H1 (cell line): ENCODE results near the gene SPTBN4. TPM values are rescaled to one million over a fixed set of nuclear protein-coding genes. Genes with fewer than 3 reads are reported as not detected.

ENCODE experiments used
- CTCF ChIA-PET: fragments of 300-600 bp; sonication (Branson Sonifier 250); formaldehyde crosslinking; loops from one replicate; lab custom pipeline; 2021; ENCODE audit not compliant: partially characterized antibody; lab: Charles Lee
- POLR2A ChIA-PET: fragments of 300-600 bp; sonication (Branson Sonifier 250); formaldehyde crosslinking; loops from one replicate; lab custom pipeline; 2021; ENCODE audit warnings: inconsistent platforms; ENCODE audit not compliant: partially characterized antibody; lab: Charles Lee
- DNase-seq, 2 experiments: peaks; one replicate each; pipeline versions ENCODE4 v3.0.0 to v3.0.0-alpha.2; 2010 to 2022; ENCODE audit warnings: low spot score in 2 of 2, low read depth in 1 of 2, mixed read lengths in 1 of 2
- FAIRE-seq: peaks from 2 replicates; lab custom pipeline; 2011; peaks lifted over from hg19 to GRCh38; lab: Jason Lieb, UNC
- H2AFZ ChIP-seq: 2 replicates; pipeline ENCODE4 v1.8.1; 2012; ENCODE audit warnings: low read length, inconsistent platforms
- H2AK5ac ChIP-seq: 2 replicates; pipeline ENCODE4 v1.6.1; 2013; ENCODE audit warnings: low read depth, low read length
- H2BK120ac ChIP-seq: replicated peaks from 2 replicates; pipeline ENCODE3; 2013; ENCODE audit warnings: low read depth, low read length, inconsistent platforms
- H2BK12ac ChIP-seq: 2 replicates; pipeline ENCODE4 v1.6.1; 2013; ENCODE audit warnings: low read depth, low read length
- H2BK15ac ChIP-seq: 2 replicates; pipeline ENCODE4 v1.6.1; 2013; ENCODE audit warnings: low read length
- H2BK20ac ChIP-seq: 2 replicates; pipeline ENCODE4 v1.6.1; 2013; ENCODE audit warnings: low read length
- H2BK5ac ChIP-seq: 2 replicates; pipeline ENCODE4 v1.6.1; 2013; ENCODE audit warnings: low read depth, low read length
- H3K14ac ChIP-seq: 2 replicates; pipeline ENCODE4 v1.6.1; 2013; ENCODE audit warnings: inconsistent platforms; ENCODE audit not compliant: insufficient read length
- H3K18ac ChIP-seq: 2 replicates; pipeline ENCODE4 v1.6.1; 2013; ENCODE audit warnings: low read length; ENCODE audit errors: extremely low read depth
- H3K23ac ChIP-seq: 2 replicates; pipeline ENCODE4 v1.6.1; 2013; ENCODE audit warnings: inconsistent platforms; ENCODE audit not compliant: insufficient read length
- H3K23me2 ChIP-seq: 2 replicates; pipeline ENCODE4 v1.6.1; 2013; ENCODE audit warnings: low read depth, low read length
- H3K27ac ChIP-seq: 2 replicates; pipeline ENCODE4 v1.6.1; 2011; ENCODE audit warnings: low read depth, low read length, inconsistent platforms
- H3K27me3 ChIP-seq, 4 experiments: replicated peaks in 1 of 4; 1 replicate in 1 of 4; 2 replicates in 3 of 4; pipeline versions ENCODE4 v1.6.1 to v1.8.1; 2011 to 2013; ENCODE audit warnings: low read length in 3 of 4, mild to moderate bottlenecking in 3 of 4, inconsistent platforms in 2 of 4, mixed read lengths in 2 of 4, moderate library complexity in 1 of 4; ENCODE audit not compliant: control insufficient read depth in 3 of 4, insufficient read depth in 3 of 4; ENCODE audit errors: extremely low read depth in 1 of 4
- H3K36me3 ChIP-seq, 4 experiments: 2 replicates each; pipeline versions ENCODE4 v1.6.1 to v1.8.1; 2011 to 2013; ENCODE audit warnings: mild to moderate bottlenecking in 4 of 4, low read length in 3 of 4, moderate library complexity in 2 of 4, control low read depth in 1 of 4, inconsistent platforms in 1 of 4; ENCODE audit not compliant: insufficient read depth in 4 of 4, control insufficient read depth in 2 of 4
- H3K4ac ChIP-seq: replicated peaks from 2 replicates; pipeline ENCODE3; 2013; ENCODE audit warnings: low read length, low read depth, mixed read lengths, inconsistent platforms; ENCODE audit not compliant: insufficient read length
- H3K4me1 ChIP-seq, 4 experiments: replicated peaks in 1 of 4; 1 replicate in 1 of 4; 2 replicates in 3 of 4; pipeline versions ENCODE4 v1.6.1 to v1.8.1; 2011 to 2013; ENCODE audit warnings: low read length in 3 of 4, inconsistent platforms in 2 of 4, mixed read lengths in 1 of 4; ENCODE audit not compliant: insufficient read depth in 4 of 4, control insufficient read depth in 3 of 4
- H3K4me2 ChIP-seq, 2 experiments: 2 replicates each; pipeline versions ENCODE4 v1.6.1 to v1.8.1; 2011 to 2013; ENCODE audit warnings: low read depth in 2 of 2, low read length in 2 of 2, control low read depth in 1 of 2, inconsistent platforms in 1 of 2, mild to moderate bottlenecking in 1 of 2; ENCODE audit not compliant: insufficient read depth in 1 of 2
- H3K4me3 ChIP-seq, 4 experiments: fragments of 200-600, 300-600 bp in 1 of 4; sonication (generic), shearing (Covaris generic), sonication (Bioruptor Twin) in 1 of 4; 2 replicates each; pipeline versions ENCODE4 v1.5.1 to v1.8.1; 2011 to 2016; ENCODE audit warnings: low read length in 4 of 4, low read depth in 3 of 4, control low read depth in 2 of 4, inconsistent platforms in 2 of 4, mild to moderate bottlenecking in 2 of 4, mixed read lengths in 1 of 4, moderate library complexity in 1 of 4; ENCODE audit not compliant: insufficient read depth in 2 of 4; ENCODE audit errors: extremely low read depth in 1 of 4
- H3K56ac ChIP-seq: replicated peaks from 2 replicates; pipeline ENCODE3; 2013; ENCODE audit warnings: low read depth, mild to moderate bottlenecking, mixed read lengths, low read length, inconsistent platforms; ENCODE audit not compliant: insufficient read length
- H3K79me1 ChIP-seq: 2 replicates; pipeline ENCODE4 v1.6.1; 2013; ENCODE audit warnings: low read depth, low read length, control low read depth
- H3K79me2 ChIP-seq, 2 experiments: 2 replicates each; pipeline versions ENCODE4 v1.6.1 to v1.8.1; 2012 to 2013; ENCODE audit warnings: low read length in 2 of 2, mild to moderate bottlenecking in 2 of 2, inconsistent platforms in 1 of 2; ENCODE audit not compliant: insufficient read depth in 2 of 2, control insufficient read depth in 1 of 2
- H3K9ac ChIP-seq, 4 experiments: replicated peaks in 1 of 4; 1 replicate in 1 of 4; 2 replicates in 3 of 4; pipeline versions ENCODE4 v1.6.1 to v1.8.1; 2011 to 2013; ENCODE audit warnings: low read depth in 3 of 4, low read length in 3 of 4, control low read depth in 2 of 4, mild to moderate bottlenecking in 2 of 4, moderate library complexity in 2 of 4, inconsistent platforms in 1 of 4; ENCODE audit errors: extremely low read depth in 1 of 4
- H3K9me3 ChIP-seq, 2 experiments: 2 replicates each; pipeline versions ENCODE4 v1.6.1 to v1.8.1; 2012 to 2013; ENCODE audit warnings: mild to moderate bottlenecking in 2 of 2, moderate library complexity in 2 of 2, control low read depth in 1 of 2, inconsistent platforms in 1 of 2, low read depth in 1 of 2, low read length in 1 of 2, mixed read lengths in 1 of 2; ENCODE audit not compliant: insufficient read depth in 2 of 2
- H4K20me1 ChIP-seq, 2 experiments: replicated peaks in 1 of 2; 2 replicates each; pipeline versions ENCODE3 to v1.8.1; 2011 to 2013; ENCODE audit warnings: inconsistent platforms in 2 of 2, low read length in 2 of 2, mild to moderate bottlenecking in 1 of 2; ENCODE audit not compliant: insufficient read depth in 2 of 2, control insufficient read depth in 1 of 2
- H4K5ac ChIP-seq: 2 replicates; pipeline ENCODE4 v1.6.1; 2013; ENCODE audit warnings: low read length, low read depth, mixed read lengths, inconsistent platforms; ENCODE audit not compliant: insufficient read length
- H4K8ac ChIP-seq: 2 replicates; pipeline ENCODE4 v1.8.0; 2013; ENCODE audit warnings: mild to moderate bottlenecking, moderate library complexity, low read length, inconsistent platforms; ENCODE audit not compliant: insufficient read depth; ENCODE audit errors: extremely low read depth
- H4K91ac ChIP-seq: replicated peaks from 2 replicates; pipeline ENCODE3; 2013; ENCODE audit warnings: low read length, mixed read lengths, inconsistent platforms; ENCODE audit not compliant: insufficient read length
- CHD1 ChIP-seq: IDR thresholded peaks from 2 replicates; pipeline ENCODE4 v1.6.1; 2012; ENCODE audit warnings: low read depth, low read length, improper control_type of control experiment
- E2F6 ChIP-seq: IDR thresholded peaks from 2 replicates; pipeline ENCODE4 v1.6.1; 2012; ENCODE audit warnings: inconsistent platforms
- JUND ChIP-seq: IDR thresholded peaks from 2 replicates; pipeline ENCODE4 v1.6.1; 2011; ENCODE audit warnings: mild to moderate bottlenecking, improper control_type of control experiment, low read length
- KDM5A ChIP-seq: fragments of 200-600 bp; IDR thresholded peaks from 2 replicates; pipeline ENCODE4 v1.7.1; 2012; ENCODE audit warnings: mild to moderate bottlenecking, low read length, inconsistent platforms, mixed read lengths
- MAX ChIP-seq: IDR thresholded peaks from 2 replicates; pipeline ENCODE4 v1.6.1; 2012; ENCODE audit warnings: inconsistent platforms
- SP4 ChIP-seq: IDR thresholded peaks from 2 replicates; pipeline ENCODE4 v1.6.1; 2012; ENCODE audit warnings: low read length, inconsistent platforms
- SRF ChIP-seq: IDR thresholded peaks from 2 replicates; pipeline ENCODE4 v1.6.1; 2011; ENCODE audit warnings: mild to moderate bottlenecking, low read depth, low read length, moderate library complexity
- WGBS, 2 experiments: shearing (Covaris generic) in 1 of 2; methylation state at CpG; one replicate each; pipeline versions ENCODE4 v1.1.6 to v1.1.7; 2013 to 2015; ENCODE audit warnings: low lambda C conversion rate in 2 of 2, mixed read lengths in 2 of 2, inconsistent platforms in 1 of 2, low coverage in 1 of 2, missing lambda C conversion rate in 1 of 2; ENCODE audit not compliant: insufficient replicate concordance in 2 of 2, insufficient coverage in 1 of 2, insufficient read length in 1 of 2; ENCODE audit errors: extremely low coverage in 1 of 2, missing lambda C conversion rate in 1 of 2; 5-methylcytosine and 5-hydroxymethylcytosine counted together
- polyA plus RNA-seq, 7 experiments: library from polyadenylated mRNA; depleted of rRNA in 3 of 7; stranded (reverse) in 5 of 7; unstranded in 2 of 7; fragments of >200 nt in 5 of 7; fragments of 200-250 nt in 2 of 7; gene quantifications; 1 replicate in 5 of 7; 2 replicates in 1 of 7; 4 replicates in 1 of 7; pipeline versions ENCODE4 v1.2.1 to v1.2.3, GENCODE V29; 2011 to 2013; ENCODE audit warnings: missing spikeins in 2 of 7, mixed read lengths in 2 of 7
- total RNA-seq: library from RNA; stranded (reverse); fragmentation: NEBNext Ultra II Directional; extraction: Animal tissue kit (Norgen Biotek cat#: 25700); gene quantifications from 2 replicates; pipeline ENCODE4 v1.2.1, GENCODE V29; 2021

Gene SPTBN4
- total and polyA plus RNA-seq, 2 of the 8 experiments (the other 6 are each of a cell fraction or from before 2014, with no cell fraction given), result 1.9 to 3.0 TPM

- FAIRE-seq, result no peak
- Histone ChIP-seq H3K9ac (no peak overlapping the region), H3K4ac (no peak overlapping the region), H3K4me3 (no peak overlapping the region), H2BK12ac (no peak overlapping the region), H3K27me3 (no peaks in the 10 kb centered on the region; a peak in 1 of 7 replicates), H4K91ac (no peak overlapping the region), H2BK20ac (no peak overlapping the region), H3K4me1 (peaks cover 0 to 18% (median 8%) of the 10 kb centered on the region in 4 experiments; a peak in 6 of 7 replicates), H3K79me2 (no peaks in the 10 kb centered on the region), H2BK15ac (no peak overlapping the region), H4K8ac (no peak overlapping the region), H3K23me2 (peaks cover 2% of the 10 kb centered on the region; the same call in 1 of the 2 replicates), H2BK5ac (no peak overlapping the region), H3K79me1 (no peaks in the 10 kb centered on the region), H3K56ac (no peak overlapping the region), H3K4me2 (no peak overlapping the region; a peak in 1 of 4 replicates), H2BK120ac (no peak overlapping the region), H2AK5ac (no peak overlapping the region), H2AFZ (no peak overlapping the region), H4K5ac (no peak overlapping the region), H3K14ac (no peak overlapping the region), H3K9me3 (no peaks in the 10 kb centered on the region), H4K20me1 (peaks cover 0 to 5% of the 10 kb centered on the region in 2 experiments), H3K18ac (no peak overlapping the region), H3K36me3 (peaks cover 5 to 37% (median 16%) of the 10 kb centered on the region in 4 experiments), H3K23ac (no peak overlapping the region), H3K27ac (no peak overlapping the region)
- POLR2A ChIA-PET, result interaction anchor here (2.1 to 2.2 kb wide), 2 partner anchors 7 to 9 kb away, joined by 6 to 14 read pairs; no protein-coding TSS in a partner anchor
- CTCF ChIA-PET, result interaction anchor here (1.3 to 5.3 kb wide), 4 partner anchors 11 to 19 kb away, joined by 4 to 51 read pairs (median 10); no protein-coding TSS in a partner anchor
- TF ChIP-seq CHD1, result no peak
- TF ChIP-seq E2F6, result no peak
- TF ChIP-seq SP4, result no peak
- TF ChIP-seq JUND, result no peak
- no peak for TF ChIP-seq KDM5A
- TF ChIP-seq SRF, result no peak
- TF ChIP-seq MAX, result no peak
- no peak for DNase-seq
- WGBS, 2 experiments, result 95% methylated on average over 22 of the region's 24 CpGs; no CpG with 5 or more reads in 1 of the 2 experiments
Observed at GRCh38 chr19:40621966-40622772, 155.4 kb downstream of the SPTBN4 start.
